OCI-LY7 (cell line): ENCODE results near the gene ZNF783. TPM values are rescaled to one million over a fixed set of nuclear protein-coding genes. Genes with fewer than 3 reads are reported as not detected.

Experiments
- BruUV-seq: library from RNA; stranded (reverse); fragments of 400-500 nt; replicated peaks from 2 replicates; lab custom pipeline; 2021; lab: Mats Ljungman, UMichigan
- CTCF ChIA-PET: fragments of 300-600 bp; sonication (Branson Sonifier 250); formaldehyde crosslinking; loops from one replicate; lab custom pipeline; 2022; ENCODE audit warnings: antibody characterized with exemption; ENCODE audit not compliant: unreplicated experiment; lab: Charles Lee
- POLR2A ChIA-PET: fragments of 300-600 bp; sonication (Branson Sonifier 250); formaldehyde crosslinking; loops from one replicate; lab custom pipeline; 2022; ENCODE audit warnings: antibody characterized with exemption; lab: Charles Lee
- DNase-seq: peaks from one replicate; pipeline ENCODE4 v3.0.0-alpha.2; 2015; ENCODE audit warnings: low spot score
- H2AFZ ChIP-seq: fragments of 200-600 bp; sonication (generic), shearing (Covaris generic); 2 replicates; pipeline ENCODE4 v1.6.1; 2014; ENCODE audit warnings: mild to moderate bottlenecking, antibody characterized with exemption, low read length, moderate library complexity
- H3K27ac ChIP-seq: fragments of 200-600 bp; sonication (generic); 2 replicates; pipeline ENCODE4 v1.5.1; 2014; ENCODE audit warnings: mixed run types, low read depth, mild to moderate bottlenecking, moderate library complexity, low read length, inconsistent platforms; ENCODE audit not compliant: poor library complexity, severe bottlenecking
- H3K36me3 ChIP-seq: fragments of 200-600 bp; sonication (generic); 2 replicates; pipeline ENCODE4 v1.6.1; 2014; ENCODE audit warnings: mild to moderate bottlenecking, antibody characterized with exemption, low read length, moderate library complexity, mixed read lengths; ENCODE audit not compliant: insufficient read depth
- H3K4me1 ChIP-seq: fragments of 200-600 bp; sonication (generic); 2 replicates; pipeline ENCODE4 v1.5.1; 2014; ENCODE audit warnings: mild to moderate bottlenecking, low read length; ENCODE audit not compliant: insufficient read depth, poor library complexity, severe bottlenecking
- H3K4me2 ChIP-seq: fragments of 200-600 bp; sonication (generic); 2 replicates; pipeline ENCODE4 v1.6.1; 2014; ENCODE audit warnings: mild to moderate bottlenecking, low read length
- H3K4me3 ChIP-seq: fragments of 200-600 bp; sonication (generic); 2 replicates; pipeline ENCODE4 v1.5.1; 2014; ENCODE audit warnings: mild to moderate bottlenecking, low read depth, low read length; ENCODE audit not compliant: poor library complexity, severe bottlenecking
- H3K79me2 ChIP-seq: fragments of 200-600 bp; sonication (generic); 2 replicates; pipeline ENCODE4 v1.6.1; 2016; ENCODE audit warnings: low read depth, mild to moderate bottlenecking, low read length, moderate library complexity, mixed read lengths; ENCODE audit not compliant: insufficient read depth
- H3K9me2 ChIP-seq: fragments of 200-600 bp; sonication (generic); 2 replicates; pipeline ENCODE4 v1.6.1; 2016; ENCODE audit warnings: mild to moderate bottlenecking, low read length, mixed read lengths; ENCODE audit not compliant: insufficient read depth
- H3K9me3 ChIP-seq: fragments of 200-600 bp; sonication (generic); 2 replicates; pipeline ENCODE4 v1.6.1; 2014; ENCODE audit warnings: mild to moderate bottlenecking, mixed run types, low read length, mixed read lengths
- H4K20me1 ChIP-seq: fragments of 200-600 bp; sonication (generic); 2 replicates; pipeline ENCODE4 v1.6.1; 2014; ENCODE audit warnings: mild to moderate bottlenecking, antibody characterized with exemption, low read length, moderate library complexity, mixed read lengths; ENCODE audit not compliant: insufficient read depth
- CTCF ChIP-seq: fragments of 200-600 bp; sonication (generic); conservative IDR thresholded peaks from 2 replicates; pipeline ENCODE4 v1.5.1; 2014; ENCODE audit warnings: mild to moderate bottlenecking, antibody characterized with exemption, low read length, moderate library complexity, mixed read lengths
- EZH2phosphoT487 ChIP-seq: fragments of 200-600 bp; sonication (generic); IDR thresholded peaks from 2 replicates; pipeline ENCODE4 v1.6.1; 2018; ENCODE audit warnings: low read depth, borderline replicate concordance, mild to moderate bottlenecking, mixed run types, antibody characterized with exemption, low read length, moderate library complexity, mixed read lengths
- intact Hi-C: fragments of 100-400 bp; cut with micrococcal nuclease; formaldehyde crosslinking; loops from one replicate; pipeline ENCODE4 v1.10.0; 2022; ENCODE audit not compliant: unreplicated experiment
- total RNA-seq, 2 experiments: library from RNA; depleted of rRNA in 1 of 2; stranded (reverse); fragments of >200 nt in 1 of 2; shearing (Covaris generic) in 1 of 2; gene quantifications; 2 replicates each; pipeline ENCODE4 v1.2.3, GENCODE V29; 2014 to 2022

The ZNF783 gene
- total RNA-seq, 2 experiments from 2014 or later = 13.1 to 18.8 TPM

GRCh38 chr7:149293946-149294633, 32.1 kb downstream of the ZNF783 start:
- ChIA-PET POLR2A (no interaction called here), CTCF (no interaction called here)
- no TSS peak for BruUV-seq
- intact Hi-C loops = no loop called here
- Histone ChIP-seq H3K4me3 (no peak overlapping the region), H3K36me3 (no peaks in the 10 kb centered on the region), H3K27ac (no peak overlapping the region), H3K4me2 (no peak overlapping the region), H3K9me3 (no peaks in the 10 kb centered on the region), H2AFZ (no peak overlapping the region), H3K79me2 (no peaks in the 10 kb centered on the region), H3K9me2 (no peaks in the 10 kb centered on the region), H3K4me1 (no peaks in the 10 kb centered on the region), H4K20me1 (no peaks in the 10 kb centered on the region)
- no peak for TF ChIP-seq CTCF
- no peak for TF ChIP-seq EZH2phosphoT487
- no peak for DNase-seq

- no peaks in the 10 kb centered on the region for H3K4me1 ChIP-seq
- no peaks in the 10 kb centered on the region for H3K9me3 ChIP-seq
- intact Hi-C loops = no loop called here
- no peak overlapping the region for H3K4me3 ChIP-seq
- no peaks in the 10 kb centered on the region for H3K79me2 ChIP-seq
- no peak for DNase-seq
- ChIA-PET POLR2A (no interaction called here), CTCF (no interaction called here)
- H3K4me2 ChIP-seq = no peak overlapping the region
- no TSS peak for BruUV-seq
- no peak overlapping the region for H2AFZ ChIP-seq
- TF ChIP-seq CTCF = no peak
- TF ChIP-seq EZH2phosphoT487 = no peak
- no peaks in the 10 kb centered on the region for H4K20me1 ChIP-seq
- no peaks in the 10 kb centered on the region for H3K36me3 ChIP-seq
- no peaks in the 10 kb centered on the region for H3K9me2 ChIP-seq
- H3K27ac ChIP-seq = no peak overlapping the region
These were observed 32.9 kb downstream of the ZNF783 start for GRCh38 chr7:149294634-149295480.

GRCh38 chr7:149295481-149295850, 33.5 kb downstream of the ZNF783 start:
- intact Hi-C loops = no loop called here
- DNase-seq = no peak
- H3K79me2 ChIP-seq = no peaks in the 10 kb centered on the region
- no peak overlapping the region for H3K4me3 ChIP-seq
- no peak overlapping the region for H3K4me2 ChIP-seq
- no peaks in the 10 kb centered on the region for H3K9me3 ChIP-seq
- no peaks in the 10 kb centered on the region for H4K20me1 ChIP-seq
- H3K9me2 ChIP-seq = no peaks in the 10 kb centered on the region
- no peaks in the 10 kb centered on the region for H3K4me1 ChIP-seq
- H3K27ac ChIP-seq = no peak overlapping the region
- POLR2A ChIA-PET = no interaction called here
- CTCF ChIA-PET = no interaction called here
- H3K36me3 ChIP-seq = no peaks in the 10 kb centered on the region
- no TSS peak for BruUV-seq
- no peak for TF ChIP-seq CTCF
- TF ChIP-seq EZH2phosphoT487 = no peak
- no peak overlapping the region for H2AFZ ChIP-seq
